B cell (primary cell): ENCODE data around the gene INF2. TPM values are rescaled to one million over a fixed set of nuclear protein-coding genes. Genes with fewer than 3 reads are reported as not detected.

Source experiments
- ATAC-seq: fragments of 200-7000 bp; cut with Tn5 transposase; one replicate; pipeline ENCODE4 v1.10.0; 2021; ENCODE audit warnings: low read depth, mild to moderate bottlenecking, moderate number of reproducible peaks, moderate library complexity
- CTCF ChIA-PET: fragments of 350-600 bp; sonication (Branson Sonifier 250); formaldehyde crosslinking; loops from one replicate; lab custom pipeline; 2021; ENCODE audit warnings: antibody characterized with exemption, inconsistent platforms; lab: Charles Lee
- POLR2A ChIA-PET: fragments of 350-600 bp; sonication (Branson Sonifier 250); formaldehyde crosslinking; loops from one replicate; lab custom pipeline; 2021; ENCODE audit warnings: antibody characterized with exemption; lab: Charles Lee
- DNase-seq: peaks from one replicate; pipeline ENCODE4 v3.0.0; 2013
- H2AFZ ChIP-seq: 2 replicates; pipeline ENCODE4 v1.6.1; 2012; ENCODE audit warnings: mild to moderate bottlenecking, low read depth, low read length; ENCODE audit not compliant: insufficient read depth, poor library complexity, severe bottlenecking
- H3K27ac ChIP-seq, 2 donors: 1 replicate in 1 of 2; 2 replicates in 1 of 2; pipeline ENCODE4 v1.5.1; 2012 to 2013; ENCODE audit warnings: low read length in 2 of 2, mild to moderate bottlenecking in 2 of 2, moderate library complexity in 1 of 2
- H3K27me3 ChIP-seq, 4 experiments: fragments of 200-600 bp in 1 of 4; sonication (generic) in 1 of 4; replicated peaks in 1 of 4; 1 replicate in 2 of 4; 2 replicates in 2 of 4; pipeline versions ENCODE4 v1.6.1 to v1.7.0; 2013 to 2016; ENCODE audit warnings: low read length in 3 of 4, mild to moderate bottlenecking in 2 of 4, mixed read lengths in 1 of 4, moderate library complexity in 1 of 4; ENCODE audit not compliant: insufficient read depth in 4 of 4, control insufficient read depth in 3 of 4; ENCODE audit errors: control extremely low read depth in 1 of 4
- H3K36me3 ChIP-seq, 2 experiments: replicated peaks in 1 of 2; 1 replicate in 1 of 2; 2 replicates in 1 of 2; pipeline versions ENCODE4 v1.6.1 to v1.7.1; 2013; ENCODE audit warnings: low read length in 1 of 2; ENCODE audit not compliant: insufficient read depth in 2 of 2, control insufficient read depth in 1 of 2; ENCODE audit errors: control extremely low read depth in 1 of 2, extremely low read depth in 1 of 2
- H3K4me1 ChIP-seq, 2 donors: fragments of 200-600 bp in 1 of 2; sonication (generic) in 1 of 2; 1 replicate in 1 of 2; 2 replicates in 1 of 2; pipeline versions ENCODE4 v1.5.1 to v1.6.1; 2013 to 2017; ENCODE audit warnings: low read length in 2 of 2; ENCODE audit not compliant: control insufficient read depth in 2 of 2, insufficient read depth in 2 of 2
- H3K4me2 ChIP-seq: replicated peaks from 2 replicates; pipeline ENCODE3; 2012; ENCODE audit warnings: mild to moderate bottlenecking, low read depth, low read length; ENCODE audit not compliant: poor library complexity, severe bottlenecking
- H3K4me3 ChIP-seq, 5 experiments: fragments of 200-600 bp in 1 of 5; sonication (generic) in 1 of 5; 1 replicate in 3 of 5; 2 replicates in 2 of 5; pipeline versions ENCODE4 v1.5.1 to v1.7.0; 2011 to 2016; ENCODE audit warnings: low read length in 4 of 5, mild to moderate bottlenecking in 4 of 5, low read depth in 2 of 5, control low read depth in 1 of 5, moderate library complexity in 1 of 5; ENCODE audit not compliant: insufficient read depth in 1 of 5; ENCODE audit errors: control extremely low read depth in 1 of 5, extremely low read depth in 1 of 5
- H3K79me2 ChIP-seq: fragments of 200-600 bp; sonication (generic); one replicate; pipeline ENCODE4 v1.6.0; 2016; ENCODE audit warnings: low read length; ENCODE audit not compliant: control insufficient read depth, insufficient read depth
- H3K9ac ChIP-seq: fragments of 200-600 bp; sonication (generic); 2 replicates; pipeline ENCODE4 v1.6.1; 2017; ENCODE audit warnings: mild to moderate bottlenecking, low read length, moderate library complexity
- H3K9me3 ChIP-seq, 3 donors: one replicate each; pipeline versions ENCODE4 v1.6.1 to v1.7.1; 2013; ENCODE audit warnings: low read length in 2 of 3; ENCODE audit not compliant: control insufficient read depth in 2 of 3, insufficient read depth in 1 of 3; ENCODE audit errors: control extremely low read depth in 1 of 3
- H4K20me1 ChIP-seq: 2 replicates; pipeline ENCODE4 v1.6.0; 2012; ENCODE audit warnings: mild to moderate bottlenecking, low read length; ENCODE audit not compliant: insufficient read depth, control insufficient read depth, poor library complexity, severe bottlenecking
- H3K27ac Mint-ChIP-seq: one replicate; pipeline ENCODE4 v1.8.0; 2021; ENCODE audit warnings: mixed read lengths
- H3K27me3 Mint-ChIP-seq: one replicate; pipeline ENCODE4 v1.8.0; 2021; ENCODE audit warnings: mixed read lengths
- H3K4me1 Mint-ChIP-seq: one replicate; pipeline ENCODE4 v1.8.0; 2021; ENCODE audit warnings: mixed read lengths
- H3K4me3 Mint-ChIP-seq: one replicate; pipeline ENCODE4 v1.8.0; 2021; ENCODE audit warnings: mixed read lengths
- H3K9me3 Mint-ChIP-seq: one replicate; pipeline ENCODE4 v1.8.0; 2022; ENCODE audit warnings: mixed read lengths; ENCODE audit not compliant: insufficient read depth
- EZH2 ChIP-seq: IDR thresholded peaks from 2 replicates; pipeline ENCODE4 v1.6.1; 2012; ENCODE audit warnings: borderline replicate concordance, low read depth, mild to moderate bottlenecking, moderate library complexity, low read length; ENCODE audit not compliant: insufficient read depth, poor library complexity, severe bottlenecking
- WGBS: methylation state at CpG from one replicate; pipeline ENCODE4 v1.1.5; 2013; ENCODE audit warnings: missing lambda C conversion rate; ENCODE audit not compliant: insufficient coverage; 5-methylcytosine and 5-hydroxymethylcytosine counted together
- intact Hi-C: fragments of 100-400 bp; cut with micrococcal nuclease; formaldehyde crosslinking; loops from one replicate; pipeline ENCODE4 v1.10.0; 2022
- polyA plus RNA-seq: library from polyadenylated mRNA; depleted of rRNA; stranded (reverse); fragments of >200 nt; gene quantifications from 2 replicates; pipeline ENCODE4 v1.2.3, GENCODE V29; 2012
- total RNA-seq, 2 donors: library from RNA; stranded (reverse); fragments of 120-200 nt in 1 of 2; gene quantifications; 1 replicate in 1 of 2; 2 replicates in 1 of 2; pipeline versions ENCODE4 v1.2.3 to v1.2.4, GENCODE V29; 2013 to 2022
- TF ChIP-seq, protein P1 (sequence below): fragments of 200-600 bp; IDR thresholded peaks from one replicate; pipeline ENCODE4 v1.8.0; 2022; ENCODE audit warnings: antibody characterized with exemption, mild to moderate bottlenecking

Gene INF2
- total and polyA plus RNA-seq, 2 donors (not counting 1 experiment from before 2014, with no cell fraction given) = 90.2 to 100 TPM

- ChIA-PET CTCF (no interaction called here), POLR2A (no interaction called here)
- ATAC-seq (no peak), DNase-seq (no peak)
- H3K4me3 Mint-ChIP-seq = no peak overlapping the region
- intact Hi-C loops = no loop called here
- 79% methylated on average over 22 of the region's 29 CpGs for WGBS
- Histone ChIP-seq H3K27me3 (peaks cover 0 to 5% (median 0%) of the 10 kb centered on the region in 4 experiments), H3K79me2 (no peaks in the 10 kb centered on the region), H3K4me1 (no peaks in the 10 kb centered on the region), H3K4me2 (no peak overlapping the region), H3K9me3 (no peaks in the 10 kb centered on the region), H2AFZ (no peak overlapping the region), H3K36me3 (no peaks in the 10 kb centered on the region), H4K20me1 (no peaks in the 10 kb centered on the region), H3K27ac (no peak overlapping the region), H3K4me3 (no peak overlapping the region), H3K9ac (no peak overlapping the region)
- H3K27ac Mint-ChIP-seq = no peak overlapping the region
- H3K27me3 Mint-ChIP-seq = no peaks in the 10 kb centered on the region
- no peaks in the 10 kb centered on the region for H3K9me3 Mint-ChIP-seq
- TF ChIP-seq, protein P1, sequence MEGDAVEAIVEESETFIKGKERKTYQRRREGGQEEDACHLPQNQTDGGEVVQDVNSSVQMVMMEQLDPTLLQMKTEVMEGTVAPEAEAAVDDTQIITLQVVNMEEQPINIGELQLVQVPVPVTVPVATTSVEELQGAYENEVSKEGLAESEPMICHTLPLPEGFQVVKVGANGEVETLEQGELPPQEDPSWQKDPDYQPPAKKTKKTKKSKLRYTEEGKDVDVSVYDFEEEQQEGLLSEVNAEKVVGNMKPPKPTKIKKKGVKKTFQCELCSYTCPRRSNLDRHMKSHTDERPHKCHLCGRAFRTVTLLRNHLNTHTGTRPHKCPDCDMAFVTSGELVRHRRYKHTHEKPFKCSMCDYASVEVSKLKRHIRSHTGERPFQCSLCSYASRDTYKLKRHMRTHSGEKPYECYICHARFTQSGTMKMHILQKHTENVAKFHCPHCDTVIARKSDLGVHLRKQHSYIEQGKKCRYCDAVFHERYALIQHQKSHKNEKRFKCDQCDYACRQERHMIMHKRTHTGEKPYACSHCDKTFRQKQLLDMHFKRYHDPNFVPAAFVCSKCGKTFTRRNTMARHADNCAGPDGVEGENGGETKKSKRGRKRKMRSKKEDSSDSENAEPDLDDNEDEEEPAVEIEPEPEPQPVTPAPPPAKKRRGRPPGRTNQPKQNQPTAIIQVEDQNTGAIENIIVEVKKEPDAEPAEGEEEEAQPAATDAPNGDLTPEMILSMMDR = no peak
- TF ChIP-seq EZH2 = no peak
- H3K4me1 Mint-ChIP-seq = no peaks in the 10 kb centered on the region
Measured at GRCh38 chr14:104739546-104740516, 50.4 kb downstream of the INF2 start.
